NCI-H1417 (cell line): ENCODE measurements around the gene GCNT2.
"Not testable (repeated sequence)": the region's sequence is repeated elsewhere in the genome, so short reads cannot be mapped to it uniquely, and the experiment has no call there.

ENCODE experiments used
- DNase-seq, 3 experiments: peaks; one replicate each; lab custom pipeline; 2025; lab: John Stamatoyannopoulos, UW

Gene GCNT2

DNA sequence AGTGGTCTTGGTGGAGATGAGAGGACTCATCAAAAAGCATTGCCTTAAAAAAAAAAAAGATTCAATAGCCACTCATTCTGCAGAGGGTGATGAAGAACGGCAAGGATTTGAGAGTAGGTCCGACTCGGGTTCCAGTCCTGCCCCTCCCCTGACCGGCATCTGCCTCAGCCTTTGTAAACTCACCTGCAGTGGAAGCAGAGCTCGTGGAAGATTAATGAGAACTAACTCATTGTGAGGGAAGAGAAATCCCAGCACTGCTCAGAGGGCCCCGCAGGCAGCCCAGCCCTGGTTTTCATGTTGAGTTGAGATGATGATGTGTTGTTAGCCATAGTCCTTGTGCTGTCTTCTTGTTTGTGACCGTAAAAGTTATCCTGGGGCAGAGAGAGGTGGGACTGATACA lies 59.4 kb downstream of the GCNT2 start:
- peak; percentile 24 to 76 (median 60) for DNase-seq

DNA sequence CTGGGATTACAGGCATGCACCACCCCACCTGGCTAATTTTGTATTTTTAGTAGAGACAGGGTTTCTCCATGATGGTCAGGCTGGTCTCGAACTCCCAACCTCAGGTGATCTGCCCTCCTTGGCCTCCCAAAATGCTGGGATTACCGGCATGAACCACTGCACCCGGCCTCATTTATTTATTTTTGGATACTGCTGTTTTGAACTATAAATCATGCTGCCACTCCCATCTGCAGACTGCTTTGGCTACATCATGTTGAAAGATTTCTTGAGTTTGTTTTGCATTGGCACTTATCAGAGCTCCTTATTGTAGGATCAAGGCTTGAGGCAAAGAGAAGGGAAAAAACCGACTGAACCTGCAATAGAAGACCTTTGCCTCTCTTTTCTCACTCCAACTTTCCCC lies 60.3 kb downstream of the GCNT2 start:
- peak in 1 of 3 experiments; percentile 35 for DNase-seq

DNA sequence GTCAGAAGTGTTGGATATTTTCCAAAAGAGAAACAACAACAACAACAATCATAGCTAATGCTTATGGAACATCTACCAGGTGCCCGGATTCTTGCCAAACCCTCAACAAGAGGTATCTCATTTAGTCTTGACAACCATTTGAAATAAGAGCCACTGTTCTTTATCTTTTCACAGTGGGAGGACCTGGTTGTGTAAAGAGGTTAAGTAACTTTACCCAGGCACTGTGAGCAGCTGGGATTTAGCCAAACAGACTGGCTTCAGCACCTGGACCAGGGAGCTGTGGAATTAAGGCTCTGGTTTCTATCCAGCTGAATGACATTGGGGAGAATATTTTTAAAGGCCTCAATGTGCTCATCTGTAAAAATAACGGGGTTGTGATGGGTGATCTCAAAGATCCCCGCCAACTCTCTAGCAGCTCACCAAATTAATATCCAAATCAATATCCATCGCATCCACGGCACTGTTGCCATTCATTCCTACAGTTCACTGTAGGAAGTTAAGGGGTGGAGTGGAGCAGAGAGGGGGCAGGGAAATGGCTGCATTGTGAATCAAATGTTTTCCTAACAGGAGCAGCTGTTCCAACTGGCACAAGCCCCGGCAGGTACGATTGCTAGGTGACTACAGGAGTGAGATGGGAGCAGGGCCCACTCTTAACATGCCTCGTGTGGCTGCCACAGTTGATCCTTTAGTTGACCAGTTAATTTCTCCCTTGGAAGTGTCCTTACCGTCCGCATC lies 61.8 kb downstream of the GCNT2 start:
- peak; percentile 79 to 97 (median 83) for DNase-seq

DNA sequence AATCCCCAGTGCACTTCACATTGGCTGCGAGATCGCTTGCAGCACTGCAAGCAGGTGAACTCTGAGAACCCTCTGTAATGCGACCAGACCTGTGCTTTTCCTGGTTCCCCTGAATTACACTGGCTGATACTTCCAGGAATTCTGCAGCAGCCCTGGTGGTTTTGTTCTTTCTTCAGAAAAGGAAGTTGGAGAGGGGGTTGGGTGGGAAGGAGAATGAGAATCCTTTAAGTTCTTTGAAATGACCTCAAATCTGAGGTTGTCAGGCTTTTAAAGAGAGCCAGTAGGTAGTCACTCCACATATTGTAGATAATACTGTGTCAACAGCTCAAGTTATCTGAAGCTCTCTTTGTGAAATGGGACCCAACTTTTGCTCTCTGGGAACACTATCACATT lies 62.4 kb downstream of the GCNT2 start:
- DNase-seq, result no peak

DNA sequence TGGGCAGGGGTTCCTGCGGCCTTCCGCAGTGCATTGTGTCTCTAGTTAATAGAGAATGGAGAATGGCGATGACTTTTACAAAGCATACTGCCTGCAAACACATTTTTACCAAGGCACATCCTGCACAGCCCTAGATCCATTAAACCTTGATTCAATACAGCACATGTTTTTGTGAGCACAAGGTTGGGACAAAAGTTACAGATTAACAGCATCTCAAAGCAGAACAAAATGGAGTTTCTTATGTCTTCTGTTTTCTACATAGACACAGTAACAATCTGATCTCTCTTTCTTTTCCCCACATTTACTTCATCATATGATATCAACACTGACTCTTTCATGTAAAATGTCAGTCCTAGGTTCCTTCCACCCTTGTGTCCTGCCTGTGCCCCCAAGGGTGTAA lies 63.5 kb downstream of the GCNT2 start:
- DNase-seq, result no peak

DNA sequence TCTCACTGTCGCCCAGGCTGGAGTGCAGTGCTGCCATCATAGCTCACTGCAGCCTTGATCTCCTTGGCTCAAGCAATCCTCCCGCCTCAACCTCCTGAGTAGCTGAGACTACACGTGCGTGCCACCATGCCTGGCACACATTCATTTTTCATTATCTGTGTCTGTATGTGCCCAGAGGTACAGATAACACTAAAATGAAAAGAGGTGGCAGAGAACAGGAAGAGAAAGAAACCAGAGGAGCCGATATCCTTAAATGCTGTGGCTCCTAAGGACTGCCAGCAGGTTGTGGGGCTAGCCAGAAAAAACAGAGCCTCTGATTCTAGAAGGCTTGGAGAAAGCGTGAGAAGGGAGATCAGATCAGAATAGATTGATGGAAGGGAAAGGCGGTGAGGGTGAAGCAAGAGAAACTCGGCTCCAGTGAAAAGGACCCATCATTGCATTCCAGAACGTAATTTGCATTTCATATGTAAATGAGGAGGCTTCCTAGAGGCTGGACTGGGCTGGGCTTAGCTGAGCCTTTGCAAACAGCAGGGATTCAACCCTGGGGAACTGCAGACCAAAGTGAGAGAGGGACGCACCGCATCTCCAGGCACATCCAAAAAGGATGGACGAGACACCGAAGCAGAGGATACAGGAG lies 64.2 kb downstream of the GCNT2 start:
- no peak for DNase-seq

DNA sequence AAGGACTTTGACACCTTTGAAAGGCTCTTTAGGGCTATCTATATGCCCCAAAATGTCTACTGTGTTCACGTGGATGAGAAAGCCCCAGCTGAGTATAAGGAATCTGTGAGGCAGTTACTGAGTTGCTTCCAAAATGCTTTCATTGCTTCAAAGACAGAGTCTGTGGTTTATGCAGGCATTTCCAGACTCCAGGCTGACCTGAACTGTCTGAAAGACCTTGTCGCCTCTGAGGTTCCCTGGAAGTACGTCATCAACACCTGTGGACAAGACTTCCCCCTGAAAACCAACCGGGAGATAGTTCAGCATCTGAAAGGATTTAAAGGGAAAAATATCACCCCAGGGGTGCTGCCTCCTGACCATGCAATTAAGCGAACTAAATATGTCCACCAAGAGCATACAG lies 65.2 kb downstream of the GCNT2 start:
- DNase-seq, result no peak

DNA sequence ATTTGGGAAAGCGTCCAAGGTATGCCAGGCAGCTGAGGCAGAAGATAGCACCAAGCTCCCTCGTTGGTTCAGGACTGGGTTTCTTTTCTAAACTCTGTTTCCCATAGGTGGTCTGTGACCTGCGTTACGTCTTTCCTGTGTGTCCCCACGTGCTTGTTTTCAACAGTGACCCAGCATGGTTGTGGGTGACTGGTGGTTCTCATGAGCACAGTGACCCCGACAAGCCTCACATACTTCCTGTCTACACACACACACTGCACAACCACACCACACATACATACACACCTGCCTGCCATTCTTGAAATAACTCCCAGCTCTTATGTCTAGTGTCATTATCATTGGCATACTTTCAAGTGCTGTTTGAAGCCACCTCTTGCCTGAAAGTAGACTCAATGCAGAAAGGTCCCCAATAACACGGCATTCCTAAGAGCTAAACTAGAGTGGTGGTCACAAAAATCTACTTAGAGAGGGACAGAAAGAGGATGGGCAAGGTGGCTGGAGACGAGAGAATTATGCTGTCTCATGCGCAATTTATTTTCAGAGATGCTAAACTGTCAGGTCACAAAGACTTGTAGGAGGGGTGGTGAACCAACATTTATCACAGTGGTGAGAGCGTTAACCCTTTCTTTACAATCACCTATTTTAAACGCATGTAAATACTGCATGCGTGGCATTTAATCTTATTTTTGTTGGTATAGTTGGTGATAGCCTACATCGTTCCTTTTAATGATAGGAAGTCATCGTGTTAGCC lies 66.7 kb downstream of the GCNT2 start:
- DNase-seq, result peak in 1 of 3 experiments; percentile 25

DNA sequence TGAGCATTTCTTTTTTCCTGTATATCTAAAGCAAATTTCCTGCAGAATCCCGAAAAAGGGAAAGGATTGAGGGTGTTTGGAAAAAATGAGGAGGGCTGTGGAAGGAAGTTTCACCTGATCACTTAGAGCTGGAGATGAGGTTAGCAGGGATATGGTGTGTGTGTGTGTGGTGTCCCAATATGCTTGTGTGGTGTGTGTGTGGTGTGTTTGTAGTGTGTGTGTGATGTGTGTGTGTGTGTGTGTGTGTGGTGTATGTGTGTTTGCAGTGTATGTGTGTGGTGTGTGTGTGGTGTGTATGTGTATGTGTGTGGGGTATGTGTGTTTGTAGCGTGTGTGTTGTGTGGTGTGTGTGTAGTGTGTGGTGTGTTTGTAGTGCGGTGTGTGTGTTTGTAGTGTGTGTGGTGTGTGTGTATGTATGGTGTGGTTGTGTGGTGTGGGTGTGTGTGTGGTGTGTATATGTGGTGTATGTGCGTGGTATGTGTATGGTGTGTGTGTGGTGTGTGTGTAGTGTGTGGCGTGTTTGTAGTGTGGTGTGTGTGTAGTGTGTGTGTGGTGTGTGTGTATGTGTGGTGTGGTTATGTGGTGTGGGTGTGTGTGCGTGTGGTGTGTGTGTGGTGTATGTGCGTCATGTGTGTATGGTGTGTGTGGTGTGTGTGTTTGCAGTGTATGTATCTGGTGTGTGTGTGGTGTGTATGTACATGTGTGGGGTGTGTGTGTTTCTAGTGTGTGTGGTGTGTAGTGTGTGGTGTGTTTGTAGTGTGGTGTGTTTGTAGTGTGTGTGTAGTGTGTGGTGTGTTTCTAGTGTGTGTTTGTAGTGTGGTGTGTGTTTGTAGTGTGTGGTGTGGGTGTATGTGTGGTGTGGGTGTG lies 67.6 kb downstream of the GCNT2 start:
- DNase-seq, result no peak

DNA sequence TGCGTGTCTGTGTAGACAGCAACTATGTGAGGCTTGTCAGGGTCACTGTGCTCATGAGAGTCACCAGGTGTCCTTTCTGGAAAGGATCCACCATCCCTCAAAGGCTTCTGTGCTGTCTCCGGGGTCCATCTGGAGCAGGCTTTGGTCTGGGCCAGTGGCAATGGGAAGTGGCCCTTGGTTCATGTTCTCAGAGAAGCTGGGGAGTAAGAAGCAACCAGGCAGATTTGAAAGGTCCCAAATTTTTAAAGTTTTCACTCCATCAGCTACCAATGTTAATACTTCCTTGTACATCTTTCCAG lies 68.2 kb downstream of the GCNT2 start:
- DNase-seq, result no peak

DNA sequence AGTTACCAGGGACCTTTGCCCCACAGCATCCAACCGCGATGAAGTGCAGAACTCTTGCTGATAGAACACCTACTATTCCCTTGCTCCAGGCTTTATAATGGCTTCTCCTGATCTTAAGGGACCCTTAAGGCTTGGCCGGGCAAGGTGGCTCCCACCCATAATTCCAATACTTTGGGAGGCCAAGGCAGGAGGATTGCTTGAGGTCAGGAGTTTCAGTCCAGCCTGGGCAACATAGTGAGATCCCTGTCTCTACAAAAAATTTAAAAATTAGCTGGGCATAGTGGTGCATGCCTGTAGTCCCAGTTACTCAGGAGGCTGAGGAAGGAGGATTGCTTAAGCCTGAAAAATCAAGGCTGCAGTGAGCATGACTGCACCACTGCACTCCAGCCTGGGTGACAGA lies 68.8 kb downstream of the GCNT2 start:
- DNase-seq, result no peak

DNA sequence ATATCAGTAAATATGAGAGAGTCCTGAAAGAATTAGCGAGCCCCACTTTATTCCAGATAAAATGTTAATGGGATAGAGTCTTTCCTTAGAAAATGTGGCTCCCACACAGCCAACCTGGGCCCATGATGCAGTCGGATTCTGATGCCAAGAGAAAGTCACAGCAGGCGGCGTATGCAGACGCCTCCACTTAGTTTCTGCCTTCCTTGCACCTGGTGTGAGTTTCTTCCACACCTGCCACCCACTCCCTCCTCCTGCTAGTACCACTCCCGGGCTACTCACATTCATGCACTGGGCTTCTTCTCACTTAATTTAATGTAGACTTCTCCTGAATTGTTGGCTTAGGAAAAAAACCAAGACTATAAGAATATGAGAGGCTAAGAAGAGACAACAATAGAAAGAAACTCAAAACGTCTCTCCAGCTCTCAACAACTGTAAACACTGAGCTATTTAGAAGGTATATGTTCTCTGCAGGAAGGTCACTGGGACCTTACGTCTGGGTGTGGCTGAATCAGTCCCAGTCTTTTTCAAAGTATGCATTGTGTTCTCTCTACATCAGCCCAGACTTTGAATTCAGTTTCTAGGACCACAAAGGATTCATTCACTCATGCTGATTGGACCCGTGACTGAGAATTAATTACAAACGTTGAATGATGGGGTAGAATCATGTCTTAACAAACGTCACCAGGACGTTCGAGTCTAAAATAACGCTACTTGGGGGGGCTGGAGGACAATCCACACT lies 70.4 kb downstream of the GCNT2 start:
- peak; percentile 28 to 63 (median 41) for DNase-seq

DNA sequence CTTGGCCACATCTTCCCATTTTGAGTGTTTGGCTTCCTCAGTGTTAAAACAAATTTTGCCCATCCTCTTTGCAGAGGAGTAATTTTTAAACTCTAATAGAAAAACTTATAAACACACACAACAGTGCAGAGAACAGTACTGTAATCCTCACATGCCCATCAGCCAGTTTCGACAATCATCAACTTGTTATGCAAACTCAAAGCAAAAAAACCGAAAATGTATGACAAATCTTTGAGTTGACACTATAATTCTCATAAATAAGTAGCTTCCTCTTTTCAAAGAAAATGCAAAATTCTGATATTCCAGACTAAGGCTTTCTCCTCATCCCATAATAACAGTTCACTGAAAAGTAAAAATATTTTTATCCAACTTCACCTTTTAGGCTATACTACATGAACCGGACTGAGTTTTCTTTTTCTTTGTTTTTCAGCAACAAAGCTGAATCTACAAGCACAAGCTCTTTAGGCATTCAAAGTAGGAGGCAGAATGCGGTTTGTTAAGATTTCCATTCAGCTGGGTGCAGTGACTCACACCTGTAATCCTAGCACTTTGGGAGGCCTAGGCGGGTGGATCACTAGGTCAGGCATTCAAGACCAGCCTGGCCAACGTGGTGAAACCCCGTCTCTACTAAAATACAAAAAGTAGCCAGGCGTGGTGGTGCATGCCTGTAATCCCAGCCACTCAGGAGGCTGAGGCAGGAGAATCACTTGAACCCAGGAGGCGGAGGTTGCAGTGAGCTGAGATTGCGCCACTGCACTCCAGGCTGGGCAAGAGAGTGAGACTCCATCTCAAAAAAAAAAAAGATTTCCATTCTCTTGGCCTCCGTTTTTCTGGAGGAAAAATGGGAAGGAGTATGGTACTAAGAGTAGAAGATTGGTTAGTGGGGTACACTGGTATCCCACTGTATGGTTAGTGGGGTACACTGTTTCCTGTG lies 74.8 kb downstream of the GCNT2 start:
- DNase-seq, result no peak

DNA sequence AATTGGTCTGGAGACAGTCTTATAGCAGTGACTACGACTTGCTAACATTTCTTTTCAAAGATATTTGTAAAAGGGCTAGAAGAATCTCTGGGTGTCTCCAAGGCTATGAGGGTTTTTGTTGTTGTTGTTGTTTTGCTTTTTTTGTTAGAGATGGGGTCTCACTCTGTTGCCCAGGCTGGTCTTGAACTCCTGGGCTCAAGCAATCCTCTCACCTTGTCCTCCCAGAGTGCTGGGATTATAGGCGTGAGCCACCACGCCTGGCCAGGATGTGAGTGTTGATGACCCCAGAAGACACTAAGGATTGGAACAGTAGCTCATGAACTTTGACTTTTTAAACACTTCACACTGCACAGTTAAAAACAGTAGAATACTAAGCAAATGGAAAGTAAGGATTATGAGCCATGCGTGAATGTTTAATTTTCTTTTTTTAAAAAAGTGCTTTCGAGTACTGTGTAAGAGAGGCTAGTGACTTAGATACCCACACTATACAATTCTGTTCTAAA lies 76.4 kb downstream of the GCNT2 start:
- no peak for DNase-seq

DNA sequence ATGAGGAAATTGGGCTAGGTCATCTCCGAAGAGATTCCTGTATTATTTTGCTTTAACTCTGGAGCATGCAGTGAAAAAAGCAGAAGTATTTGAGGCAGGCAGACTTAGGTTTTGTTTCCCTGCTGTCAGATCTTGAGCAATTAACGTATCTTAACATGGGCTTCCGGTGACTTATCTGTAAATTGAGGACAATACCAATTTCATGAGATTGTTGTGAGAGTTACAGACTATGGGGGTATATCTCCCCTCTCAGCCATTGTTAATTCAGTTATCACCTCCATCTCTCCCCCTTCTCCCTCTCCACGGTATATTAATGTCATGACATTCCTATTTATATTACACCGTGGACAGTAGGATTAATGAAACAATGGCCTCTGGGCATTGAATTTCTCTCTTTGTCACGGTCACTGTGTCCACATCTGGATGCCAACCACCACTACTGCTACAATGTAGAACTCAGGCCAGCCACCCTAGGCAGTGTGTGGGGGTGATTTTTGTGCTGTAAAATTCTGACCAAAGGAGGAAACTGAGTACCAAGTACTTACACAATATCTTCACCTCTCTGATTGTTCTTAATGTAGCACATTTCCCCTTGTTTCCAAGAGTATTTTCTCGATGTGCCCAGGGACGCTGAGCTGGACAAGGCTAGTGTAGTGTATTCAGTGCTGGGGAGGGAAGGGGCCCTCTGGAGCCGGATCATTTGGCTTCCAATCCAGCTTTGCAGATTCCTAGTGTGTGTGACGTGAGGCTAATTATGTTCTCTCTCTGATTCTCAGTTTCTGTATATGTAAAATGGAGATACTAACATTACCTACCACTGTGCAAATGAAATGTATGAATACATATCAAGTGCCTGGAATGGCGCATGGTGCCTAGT lies 77.2 kb downstream of the GCNT2 start:
- DNase-seq, result peak in 1 of 3 experiments; percentile 39

DNA sequence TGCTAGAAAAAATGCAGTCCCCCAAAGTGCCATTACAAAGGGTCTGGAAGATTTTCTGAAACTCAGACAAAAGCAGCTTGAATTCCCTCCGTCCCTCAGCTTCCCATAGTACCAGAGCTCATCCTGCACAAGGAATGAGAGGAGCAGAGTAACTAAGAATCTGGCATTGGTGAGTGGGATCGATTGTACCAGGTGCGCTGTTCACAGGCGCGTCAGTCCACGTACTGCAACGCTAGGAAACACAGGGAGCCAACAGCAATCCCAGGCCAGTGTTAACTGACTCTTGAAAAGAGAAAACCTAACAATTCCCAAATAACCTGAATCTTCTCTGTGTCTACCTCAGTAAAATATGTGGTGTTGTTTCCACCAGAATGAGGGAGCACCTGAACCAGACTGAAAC lies 77.9 kb downstream of the GCNT2 start:
- DNase-seq, result peak in 1 of 3 experiments; percentile 11

DNA sequence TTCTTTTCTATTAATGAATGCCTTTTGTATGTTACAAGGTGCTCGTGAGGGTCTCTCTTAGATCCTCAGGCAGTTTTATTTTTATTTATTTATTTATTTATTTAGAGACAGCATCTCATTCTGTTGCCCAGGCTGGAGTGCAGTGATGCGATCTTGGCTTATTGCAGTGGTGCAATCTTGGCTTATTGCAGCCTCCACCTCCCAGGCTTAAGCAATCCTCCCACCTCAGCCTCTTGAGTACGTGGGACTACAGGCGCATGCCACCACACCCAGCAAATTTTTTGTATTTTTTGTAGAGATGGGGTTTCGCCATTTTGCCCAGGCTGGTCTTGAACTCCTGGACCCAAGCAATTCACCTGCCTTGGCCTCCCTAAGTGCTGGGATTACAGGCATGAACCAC lies 79.5 kb downstream of the GCNT2 start:
- DNase-seq, result not testable (repeated sequence)

DNA sequence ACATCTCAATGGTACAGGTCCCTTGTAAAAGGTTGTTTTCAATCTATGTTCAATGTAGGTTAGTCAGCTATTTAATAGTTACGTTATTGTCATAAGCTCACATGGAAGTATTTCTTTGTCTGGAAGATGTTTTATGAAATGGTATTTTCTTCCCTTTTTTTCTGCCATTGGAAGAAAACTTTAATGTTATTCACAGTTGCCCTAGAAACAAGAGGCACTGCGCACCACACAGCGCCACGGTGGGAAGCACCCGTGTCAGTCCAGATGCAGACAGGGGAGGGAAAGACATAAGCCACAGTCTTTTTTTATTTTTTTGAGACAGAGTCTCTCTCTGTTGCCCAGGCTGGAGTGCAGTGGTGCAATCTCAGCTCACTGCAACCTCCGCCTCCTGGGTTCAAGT lies 82.1 kb downstream of the GCNT2 start:
- DNase-seq, result no peak

DNA sequence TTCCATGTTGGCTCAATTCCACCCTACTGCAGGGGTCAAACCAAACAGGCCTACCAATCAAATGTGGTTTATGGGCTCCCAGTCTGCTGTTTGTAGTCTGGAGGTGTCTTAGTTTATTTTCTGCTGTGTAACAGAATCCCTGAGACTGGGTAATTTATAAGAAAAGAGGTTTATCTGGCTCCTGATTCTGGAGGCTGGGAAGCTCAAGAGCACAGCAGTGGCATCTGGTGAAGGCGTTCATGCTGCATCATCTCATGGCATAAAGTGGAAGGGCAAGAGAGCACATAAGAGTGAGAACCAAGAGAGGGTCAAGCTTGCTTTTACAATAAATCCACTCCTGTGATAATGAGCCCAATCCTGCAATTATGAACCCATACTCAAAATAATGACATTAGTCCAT lies 87.9 kb downstream of the GCNT2 start:
- DNase-seq, result no peak
